Keratinocyte (primary cell): ENCODE data around the gene NCOA7. TPM values are rescaled to one million over a fixed set of nuclear protein-coding genes. Genes with fewer than 3 reads are reported as not detected.

ENCODE experiments used
- DNase-seq: peaks from one replicate; pipeline ENCODE4 v3.0.0-alpha.2; 2011; ENCODE audit warnings: low read depth, missing footprints, low spot score
- FAIRE-seq: peaks from 2 replicates; lab custom pipeline; 2011; peaks lifted over from hg19 to GRCh38; lab: Jason Lieb, UNC
- H2AFZ ChIP-seq: 2 replicates; pipeline ENCODE4 v1.6.0; 2012; ENCODE audit warnings: low read length, control low read depth, inconsistent platforms; ENCODE audit not compliant: control insufficient read depth
- H3K27ac ChIP-seq: 2 replicates; pipeline ENCODE4 v1.5.1; 2011; ENCODE audit warnings: low read length; ENCODE audit not compliant: control insufficient read depth, insufficient read depth
- H3K27me3 ChIP-seq: 3 replicates; pipeline ENCODE4 v1.6.0; 2011; ENCODE audit warnings: low read length; ENCODE audit not compliant: control insufficient read depth, insufficient read depth; ENCODE audit errors: extremely low read depth
- H3K36me3 ChIP-seq, 2 experiments: 2 replicates in 1 of 2; 3 replicates in 1 of 2; pipeline ENCODE4 v1.5.1; 2011; ENCODE audit warnings: low read length in 2 of 2, mild to moderate bottlenecking in 1 of 2; ENCODE audit not compliant: control insufficient read depth in 2 of 2, insufficient read depth in 2 of 2; ENCODE audit errors: extremely low read depth in 1 of 2
- H3K4me1 ChIP-seq: 3 replicates; pipeline ENCODE4 v1.5.1; 2011; ENCODE audit warnings: low read length; ENCODE audit not compliant: control insufficient read depth, insufficient read depth; ENCODE audit errors: extremely low read depth
- H3K4me2 ChIP-seq: 3 replicates; pipeline ENCODE4 v1.6.0; 2011; ENCODE audit warnings: low read depth, low read length; ENCODE audit not compliant: control insufficient read depth, insufficient read depth; ENCODE audit errors: extremely low read depth
- H3K4me3 ChIP-seq, 3 experiments: fragments of 200-600 bp in 1 of 3; sonication (generic) in 1 of 3; 2 replicates in 2 of 3; 3 replicates in 1 of 3; pipeline ENCODE4 v1.5.1; 2011 to 2016; ENCODE audit warnings: low read length in 3 of 3, mild to moderate bottlenecking in 3 of 3, control low read depth in 2 of 3, inconsistent platforms in 1 of 3, low read depth in 1 of 3, mixed read lengths in 1 of 3, mixed run types in 1 of 3, moderate library complexity in 1 of 3; ENCODE audit not compliant: control insufficient read depth in 2 of 3, insufficient read depth in 2 of 3; ENCODE audit errors: extremely low read depth in 1 of 3
- H3K79me2 ChIP-seq: 2 replicates; pipeline ENCODE4 v1.6.0; 2012; ENCODE audit warnings: low read length; ENCODE audit not compliant: control insufficient read depth, insufficient read depth
- H3K9ac ChIP-seq: 3 replicates; pipeline ENCODE4 v1.6.0; 2011; ENCODE audit warnings: low read length; ENCODE audit not compliant: control insufficient read depth, insufficient read depth; ENCODE audit errors: extremely low read depth
- H3K9me1 ChIP-seq: 3 replicates; pipeline ENCODE4 v1.6.0; 2011; ENCODE audit warnings: low read length; ENCODE audit not compliant: control insufficient read depth, insufficient read depth; ENCODE audit errors: extremely low read depth
- H3K9me3 ChIP-seq: 2 replicates; pipeline ENCODE4 v1.5.1; 2012; ENCODE audit warnings: low read depth, low read length; ENCODE audit not compliant: control insufficient read depth
- H4K20me1 ChIP-seq: 3 replicates; pipeline ENCODE4 v1.6.0; 2011; ENCODE audit warnings: low read length; ENCODE audit not compliant: control insufficient read depth, insufficient read depth; ENCODE audit errors: extremely low read depth
- CTCF ChIP-seq, 3 experiments: IDR thresholded peaks in 1 of 3; conservative IDR thresholded peaks in 1 of 3; optimal IDR thresholded peaks in 1 of 3; 2 replicates in 2 of 3; 3 replicates in 1 of 3; pipeline versions ENCODE3 to v1.5.1; 2011; ENCODE audit warnings: low read length in 3 of 3, mild to moderate bottlenecking in 3 of 3, moderate library complexity in 2 of 3, control low read depth in 1 of 3, inconsistent platforms in 1 of 3; ENCODE audit not compliant: insufficient read depth in 2 of 3; ENCODE audit errors: extremely low read depth in 1 of 3
- EZH2 ChIP-seq: IDR thresholded peaks from one replicate; pipeline ENCODE4 v1.6.1; 2012; ENCODE audit warnings: inconsistent platforms, mild to moderate bottlenecking, low read length, moderate library complexity
- dilution Hi-C: fragments of 300-500 bp; cut with MboI; formaldehyde crosslinking; loops from one replicate; pipeline ENCODE4 v1.7.0; 2020; ENCODE audit warnings: low sequenced_read_pairs; ENCODE audit not compliant: extremely low pct_ligation_motif_present
- polyA plus RNA-seq, 5 experiments: library from polyadenylated mRNA; depleted of rRNA in 3 of 5; stranded (reverse) in 3 of 5; stranded (forward) in 1 of 5; unstranded in 1 of 5; fragments of >200 nt; gene quantifications; 1 replicate in 1 of 5; 2 replicates in 3 of 5; 3 replicates in 1 of 5; pipeline versions ENCODE4 v1.2.1 to v1.2.3, GENCODE V29; 2011 to 2012; ENCODE audit warnings: missing spikeins in 2 of 5, low read depth in 1 of 5, low replicate concordance in 1 of 5

NCOA7 gene
- polyA plus RNA-seq, 1 donor (not counting 4 experiments of a cell fraction or from before 2014, with no cell fraction given), result 20.5 TPM

DNA sequence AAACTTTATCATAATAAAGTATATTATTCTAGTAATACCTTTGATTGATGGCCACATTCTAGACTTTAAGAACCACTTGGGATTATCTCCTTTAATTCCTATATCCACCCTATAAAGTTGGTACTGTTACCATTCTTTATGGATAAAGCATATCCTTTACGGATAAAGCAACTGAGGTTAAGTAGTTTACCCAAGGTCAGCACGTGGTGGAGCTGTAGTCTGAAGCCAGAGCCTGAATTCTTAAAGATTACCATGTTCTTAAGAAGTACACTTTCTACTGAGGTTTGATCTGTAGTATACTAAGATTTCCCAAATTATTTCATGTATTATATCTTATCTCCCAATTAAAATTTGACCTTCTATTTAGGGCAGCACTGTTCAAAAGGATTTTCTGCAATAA, 3.0 kb upstream of the NCOA7 start:
- Histone ChIP-seq H3K9me3 (no peaks in the 10 kb centered on the region), H3K27ac (no peak overlapping the region), H3K36me3 (peaks cover 0 to 7% of the 10 kb centered on the region in 2 experiments), H4K20me1 (no peaks in the 10 kb centered on the region), H3K9ac (no peak overlapping the region), H3K9me1 (no peaks in the 10 kb centered on the region), H3K4me3 (no peak overlapping the region), H3K4me2 (no peak overlapping the region), H3K4me1 (peaks cover 28% of the 10 kb centered on the region), H3K79me2 (no peaks in the 10 kb centered on the region), H2AFZ (no peak overlapping the region), H3K27me3 (no peaks in the 10 kb centered on the region)
- no peak for DNase-seq
- TF ChIP-seq EZH2, result no peak
- TF ChIP-seq CTCF (optimal IDR thresholded peaks at IDR 0.05 in 1 of 3, IDR thresholded peaks at IDR 0.05 in 1 of 3, conservative IDR thresholded peaks at IDR 0.05 in 1 of 3; ENCODE audit: extremely low read depth in 1 of 3, insufficient read depth in 2 of 3, low read length in 3 of 3), result no peak
- dilution Hi-C loops, result no loop called here
- FAIRE-seq, result no peak

GRCh38 chr6:125789167-125789566, 1.6 kb upstream of the NCOA7 start:
- dilution Hi-C loops, result no loop called here
- Histone ChIP-seq H4K20me1 (no peaks in the 10 kb centered on the region), H3K4me3 (no peak overlapping the region), H3K9me1 (no peaks in the 10 kb centered on the region), H3K79me2 (peaks cover 2% of the 10 kb centered on the region), H3K4me2 (no peak overlapping the region), H3K9me3 (no peaks in the 10 kb centered on the region), H2AFZ (peak overlapping the region; percentile 78), H3K27me3 (no peaks in the 10 kb centered on the region), H3K4me1 (peaks cover 34% of the 10 kb centered on the region), H3K36me3 (peaks cover 0 to 7% of the 10 kb centered on the region in 2 experiments), H3K27ac (no peak overlapping the region), H3K9ac (no peak overlapping the region)
- TF ChIP-seq CTCF (optimal IDR thresholded peaks at IDR 0.05 in 1 of 3, IDR thresholded peaks at IDR 0.05 in 1 of 3, conservative IDR thresholded peaks at IDR 0.05 in 1 of 3; ENCODE audit: extremely low read depth in 1 of 3, insufficient read depth in 2 of 3, low read length in 3 of 3) (no peak), EZH2 (no peak)
- no peak for FAIRE-seq
- no peak for DNase-seq
